ENCODE data around the gene NEK7.

GRCh38 chr1:198333744-198334143 lies 176.9 kb downstream of the NEK7 start:
- TF ChIP-seq, protein P1, sequence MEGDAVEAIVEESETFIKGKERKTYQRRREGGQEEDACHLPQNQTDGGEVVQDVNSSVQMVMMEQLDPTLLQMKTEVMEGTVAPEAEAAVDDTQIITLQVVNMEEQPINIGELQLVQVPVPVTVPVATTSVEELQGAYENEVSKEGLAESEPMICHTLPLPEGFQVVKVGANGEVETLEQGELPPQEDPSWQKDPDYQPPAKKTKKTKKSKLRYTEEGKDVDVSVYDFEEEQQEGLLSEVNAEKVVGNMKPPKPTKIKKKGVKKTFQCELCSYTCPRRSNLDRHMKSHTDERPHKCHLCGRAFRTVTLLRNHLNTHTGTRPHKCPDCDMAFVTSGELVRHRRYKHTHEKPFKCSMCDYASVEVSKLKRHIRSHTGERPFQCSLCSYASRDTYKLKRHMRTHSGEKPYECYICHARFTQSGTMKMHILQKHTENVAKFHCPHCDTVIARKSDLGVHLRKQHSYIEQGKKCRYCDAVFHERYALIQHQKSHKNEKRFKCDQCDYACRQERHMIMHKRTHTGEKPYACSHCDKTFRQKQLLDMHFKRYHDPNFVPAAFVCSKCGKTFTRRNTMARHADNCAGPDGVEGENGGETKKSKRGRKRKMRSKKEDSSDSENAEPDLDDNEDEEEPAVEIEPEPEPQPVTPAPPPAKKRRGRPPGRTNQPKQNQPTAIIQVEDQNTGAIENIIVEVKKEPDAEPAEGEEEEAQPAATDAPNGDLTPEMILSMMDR (IDR thresholded peaks at IDR 0.05), result no peak
- TF ChIP-seq EP300 (IDR thresholded peaks at IDR 0.05), result no peak

Data from sigmoid colon (tissue), 4 donors.